IMR-90 (cell line): ENCODE measurements around the gene TDRD3. TPM values are rescaled to one million over a fixed set of nuclear protein-coding genes. Genes with fewer than 3 reads are reported as not detected.

Experiments
- ATAC-seq: fragments of 200-7000 bp; cut with Tn5 transposase; 2 replicates; pipeline ENCODE4 v1.9.1; 2020; ENCODE audit warnings: low read depth, mild to moderate bottlenecking, moderate library complexity
- BruUV-seq: library from RNA; stranded (reverse); fragments of 400-500 nt; replicated peaks from 2 replicates; lab custom pipeline; 2021; lab: Mats Ljungman, UMichigan
- CTCF ChIA-PET: fragments of 300-600 bp; formaldehyde crosslinking; extraction: SDS; loops from one replicate; lab custom pipeline; 2021; ENCODE audit warnings: antibody characterized with exemption; lab: Yijun Ruan, JAX
- POLR2A ChIA-PET: fragments of 300-600 bp; sonication (Branson Sonifier 250); formaldehyde crosslinking; loops from one replicate; lab custom pipeline; 2022; ENCODE audit warnings: antibody characterized with exemption; ENCODE audit not compliant: unreplicated experiment; lab: Charles Lee
- DNase-seq: peaks from one replicate; pipeline ENCODE4 v3.0.0; 2013
- H2AFZ ChIP-seq: replicated peaks from 2 replicates; pipeline ENCODE3; 2013; ENCODE audit warnings: low read length, mild to moderate bottlenecking; ENCODE audit not compliant: poor library complexity
- H2AK5ac ChIP-seq: 2 replicates; pipeline ENCODE4 v1.6.1; 2013; ENCODE audit warnings: low read depth, low read length, inconsistent platforms
- H2AK9ac ChIP-seq: replicated peaks from 2 replicates; pipeline ENCODE3; 2013; ENCODE audit warnings: mild to moderate bottlenecking, low read depth, low read length, moderate library complexity; ENCODE audit not compliant: poor library complexity
- H2BK120ac ChIP-seq: 2 replicates; pipeline ENCODE4 v1.6.1; 2013; ENCODE audit warnings: low read depth, low read length, inconsistent platforms
- H2BK15ac ChIP-seq: 3 replicates; pipeline ENCODE4 v1.6.1; 2013; ENCODE audit warnings: low read depth, low read length, inconsistent platforms
- H2BK20ac ChIP-seq: 2 replicates; pipeline ENCODE4 v1.6.1; 2013; ENCODE audit warnings: low read depth, mild to moderate bottlenecking, inconsistent platforms, low read length, moderate library complexity
- H2BK5ac ChIP-seq: 2 replicates; pipeline ENCODE4 v1.6.1; 2013; ENCODE audit warnings: mild to moderate bottlenecking, low read depth, low read length, inconsistent platforms; ENCODE audit not compliant: poor library complexity, severe bottlenecking
- H3K14ac ChIP-seq: replicated peaks from 2 replicates; pipeline ENCODE4 v1.6.1; 2013; ENCODE audit warnings: low read depth, low read length, inconsistent platforms
- H3K18ac ChIP-seq: 2 replicates; pipeline ENCODE4 v1.6.1; 2013; ENCODE audit warnings: low read depth, low read length, control low read depth
- H3K23ac ChIP-seq: 2 replicates; pipeline ENCODE4 v1.6.1; 2013; ENCODE audit warnings: low read depth, low read length, inconsistent platforms
- H3K27ac ChIP-seq: 2 replicates; pipeline ENCODE4 v1.5.1; 2013; ENCODE audit warnings: mild to moderate bottlenecking, control low read depth, low read length; ENCODE audit not compliant: insufficient read depth
- H3K27me3 ChIP-seq: 2 replicates; pipeline ENCODE4 v1.6.1; 2013; ENCODE audit warnings: low read length; ENCODE audit not compliant: control insufficient read depth, insufficient read depth
- H3K36me3 ChIP-seq: 2 replicates; pipeline ENCODE4 v1.6.1; 2013; ENCODE audit warnings: low read length, mixed read lengths; ENCODE audit not compliant: control insufficient read depth, insufficient read depth
- H3K4ac ChIP-seq: 2 replicates; pipeline ENCODE4 v1.6.1; 2013; ENCODE audit warnings: low read depth, low read length, inconsistent platforms
- H3K4me1 ChIP-seq: 2 replicates; pipeline ENCODE4 v1.6.1; 2013; ENCODE audit warnings: low read length, mixed read lengths; ENCODE audit not compliant: control insufficient read depth, insufficient read depth
- H3K4me2 ChIP-seq: 2 replicates; pipeline ENCODE4 v1.6.1; 2013; ENCODE audit warnings: low read depth, mild to moderate bottlenecking, control low read depth, low read length, moderate library complexity
- H3K4me3 ChIP-seq: 2 replicates; pipeline ENCODE4 v1.5.1; 2013; ENCODE audit warnings: low read depth, mild to moderate bottlenecking, control low read depth, low read length, moderate library complexity; ENCODE audit not compliant: insufficient read depth
- H3K56ac ChIP-seq: 2 replicates; pipeline ENCODE4 v1.6.1; 2013; ENCODE audit warnings: low read length, inconsistent platforms; ENCODE audit not compliant: insufficient read depth; ENCODE audit errors: extremely low read depth
- H3K79me1 ChIP-seq, 2 experiments: 2 replicates each; pipeline ENCODE4 v1.6.1; 2013; ENCODE audit warnings: low read length in 2 of 2, inconsistent platforms in 1 of 2, low read depth in 1 of 2
- H3K9ac ChIP-seq: 2 replicates; pipeline ENCODE4 v1.6.1; 2013; ENCODE audit warnings: low read depth, low read length, control low read depth
- H3K9me1 ChIP-seq: 2 replicates; pipeline ENCODE4 v1.6.1; 2013; ENCODE audit warnings: low read length, inconsistent platforms; ENCODE audit not compliant: insufficient read depth
- H3K9me3 ChIP-seq: 2 replicates; pipeline ENCODE4 v1.6.1; 2013; ENCODE audit warnings: low read length; ENCODE audit not compliant: control insufficient read depth, insufficient read depth
- H4K20me1 ChIP-seq: 2 replicates; pipeline ENCODE4 v1.6.1; 2013; ENCODE audit warnings: low read length, inconsistent platforms; ENCODE audit not compliant: insufficient read depth
- H4K5ac ChIP-seq: 2 replicates; pipeline ENCODE4 v1.6.1; 2013; ENCODE audit warnings: mild to moderate bottlenecking, low read depth, low read length, control low read depth
- H4K8ac ChIP-seq, 2 experiments: 2 replicates each; pipeline ENCODE4 v1.6.1; 2013; ENCODE audit warnings: low read depth in 2 of 2, low read length in 2 of 2, control low read depth in 1 of 2, inconsistent platforms in 1 of 2
- H4K91ac ChIP-seq: 2 replicates; pipeline ENCODE4 v1.6.1; 2013; ENCODE audit warnings: low read depth, low read length, inconsistent platforms; ENCODE audit not compliant: insufficient read depth
- BHLHE40 ChIP-seq: fragments of 150-350 bp; IDR thresholded peaks from 2 replicates; pipeline ENCODE4 v1.6.1; 2016; ENCODE audit warnings: mild to moderate bottlenecking, low read depth, low read length
- CEBPB ChIP-seq: IDR thresholded peaks from 2 replicates; pipeline ENCODE4 v1.6.1; 2012; ENCODE audit warnings: low read depth, low read length, improper control_type of control experiment
- CHD1 ChIP-seq: IDR thresholded peaks from 2 replicates; pipeline ENCODE4 v1.6.1; 2012; ENCODE audit warnings: low read depth, low read length, improper control_type of control experiment
- FOS ChIP-seq: fragments of 150-350 bp; IDR thresholded peaks from 2 replicates; pipeline ENCODE4 v1.6.1; 2016; ENCODE audit warnings: low read depth, low read length
- MAFK ChIP-seq: IDR thresholded peaks from 2 replicates; pipeline ENCODE4 v1.6.1; 2012; ENCODE audit warnings: low read depth, low read length, improper control_type of control experiment
- MAZ ChIP-seq: IDR thresholded peaks from 2 replicates; pipeline ENCODE4 v1.6.1; 2012; ENCODE audit warnings: low read depth, mild to moderate bottlenecking, low read length, improper control_type of control experiment, moderate library complexity, borderline replicate concordance
- MXI1 ChIP-seq: IDR thresholded peaks from 2 replicates; pipeline ENCODE4 v1.6.1; 2012; ENCODE audit warnings: low read depth, mild to moderate bottlenecking, low read length, moderate library complexity, borderline replicate concordance
- NFE2L2 ChIP-seq: fragments of 150-350 bp; IDR thresholded peaks from 2 replicates; pipeline ENCODE4 v1.6.1; 2016; ENCODE audit warnings: low read depth, mild to moderate bottlenecking, low read length
- POLR2A ChIP-seq: IDR thresholded peaks from 2 replicates; pipeline ENCODE4 v1.6.1; 2012; ENCODE audit warnings: mild to moderate bottlenecking, low read depth, low read length
- RAD21 ChIP-seq: IDR thresholded peaks from 2 replicates; pipeline ENCODE4 v1.6.1; 2012; ENCODE audit warnings: low read length, improper control_type of control experiment
- RCOR1 ChIP-seq: IDR thresholded peaks from 2 replicates; pipeline ENCODE4 v1.6.1; 2012; ENCODE audit warnings: mild to moderate bottlenecking, low read length, improper control_type of control experiment; ENCODE audit not compliant: insufficient replicate concordance
- RFX5 ChIP-seq: IDR thresholded peaks from 2 replicates; pipeline ENCODE4 v1.8.0; 2012; ENCODE audit warnings: low read depth, mild to moderate bottlenecking, low read length, moderate library complexity
- SMC3 ChIP-seq: fragments of 150-350 bp; IDR thresholded peaks from 2 replicates; pipeline ENCODE4 v1.6.1; 2016; ENCODE audit warnings: low read depth, mild to moderate bottlenecking, antibody characterized with exemption, low read length, moderate library complexity
- USF2 ChIP-seq: fragments of 150-350 bp; IDR thresholded peaks from 2 replicates; pipeline ENCODE4 v1.6.1; 2017; ENCODE audit warnings: mild to moderate bottlenecking, antibody characterized with exemption, low read length, low read depth
- dilution Hi-C: fragments of 300-500 bp; cut with HindIII; formaldehyde crosslinking; loops from one replicate; pipeline ENCODE4 v1.14.3; 2018; ENCODE audit warnings: low sequenced_read_pairs; ENCODE audit not compliant: unreplicated experiment
- in situ Hi-C: fragments of 300-500 bp; cut with MboI; formaldehyde crosslinking; loops from 3 replicates; pipeline ENCODE4 v1.14.3; 2019; ENCODE audit warnings: low sequenced_read_pairs, inconsistent platforms, mixed read lengths
- intact Hi-C: fragments of 100-400 bp; cut with micrococcal nuclease; formaldehyde crosslinking; loops from 2 replicates; pipeline ENCODE4 v1.10.0; 2022
- polyA plus RNA-seq, 3 experiments: library from polyadenylated mRNA; depleted of rRNA; stranded (reverse); fragments of >200 nt; gene quantifications; 2 replicates each; pipeline ENCODE4 v1.2.3, GENCODE V29; 2012; ENCODE audit warnings: low replicate concordance in 1 of 3
- total RNA-seq: library from RNA; depleted of rRNA; stranded (reverse); fragments of >200 nt; gene quantifications from 2 replicates; pipeline ENCODE4 v1.2.3, GENCODE V29; 2012
- TF ChIP-seq, protein P1 (sequence below): fragments of 150-350 bp; IDR thresholded peaks from 2 replicates; pipeline ENCODE4 v1.6.1; 2016; ENCODE audit warnings: low read depth, mild to moderate bottlenecking, low read length, moderate library complexity, borderline replicate concordance
- TF ChIP-seq, protein P2 (sequence below): conservative IDR thresholded peaks from 2 replicates; pipeline ENCODE4 v1.5.1; 2012; ENCODE audit warnings: mild to moderate bottlenecking, low read depth, low read length, improper control_type of control experiment

TDRD3 gene
- total and polyA plus RNA-seq, 2 of the 4 experiments (the other 2 are of a cell fraction): 3.9 to 12.0 TPM

GRCh38 chr13:60352644-60353043 is 44.4 kb upstream of the TDRD3 start:
- dilution Hi-C loops (no loop called here), intact Hi-C loops (no loop called here), in situ Hi-C loops (no loop called here)
- Histone ChIP-seq H4K91ac (no peak overlapping the region), H2BK120ac (no peak overlapping the region), H4K5ac (no peak overlapping the region), H3K4me1 (no peaks in the 10 kb centered on the region), H3K14ac (no peak overlapping the region), H3K18ac (no peak overlapping the region), H3K4me2 (no peak overlapping the region), H3K4ac (no peak overlapping the region), H3K9me1 (no peaks in the 10 kb centered on the region), H2AK9ac (no peak overlapping the region), H3K27ac (no peak overlapping the region), H2BK5ac (no peak overlapping the region), H4K20me1 (no peaks in the 10 kb centered on the region), H3K23ac (no peak overlapping the region), H2BK15ac (no peak overlapping the region), H3K9me3 (no peaks in the 10 kb centered on the region), H2AK5ac (no peak overlapping the region), H4K8ac (no peak overlapping the region), H2AFZ (no peak overlapping the region), H3K4me3 (no peak overlapping the region), H3K9ac (no peak overlapping the region), H3K36me3 (no peaks in the 10 kb centered on the region), H3K56ac (no peak overlapping the region), H3K79me1 (no peaks in the 10 kb centered on the region), H3K27me3 (peaks cover 7% of the 10 kb centered on the region; the same call in 1 of the 2 replicates), H2BK20ac (no peak overlapping the region)
- ChIA-PET CTCF (no interaction called here), POLR2A (no interaction called here)
- ATAC-seq: no peak
- no TSS peak for BruUV-seq
- TF ChIP-seq USF2 (no peak), POLR2A (no peak), CEBPB (no peak), CHD1 (no peak), NFE2L2 (no peak), MAFK (no peak), MAZ (no peak), FOS (no peak), BHLHE40 (no peak), RAD21 (no peak), MXI1 (no peak), RCOR1 (no peak), RFX5 (no peak), SMC3 (no peak)
- TF ChIP-seq, protein P1, sequence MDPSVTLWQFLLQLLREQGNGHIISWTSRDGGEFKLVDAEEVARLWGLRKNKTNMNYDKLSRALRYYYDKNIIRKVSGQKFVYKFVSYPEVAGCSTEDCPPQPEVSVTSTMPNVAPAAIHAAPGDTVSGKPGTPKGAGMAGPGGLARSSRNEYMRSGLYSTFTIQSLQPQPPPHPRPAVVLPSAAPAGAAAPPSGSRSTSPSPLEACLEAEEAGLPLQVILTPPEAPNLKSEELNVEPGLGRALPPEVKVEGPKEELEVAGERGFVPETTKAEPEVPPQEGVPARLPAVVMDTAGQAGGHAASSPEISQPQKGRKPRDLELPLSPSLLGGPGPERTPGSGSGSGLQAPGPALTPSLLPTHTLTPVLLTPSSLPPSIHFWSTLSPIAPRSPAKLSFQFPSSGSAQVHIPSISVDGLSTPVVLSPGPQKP: no peak
- TF ChIP-seq, protein P2, sequence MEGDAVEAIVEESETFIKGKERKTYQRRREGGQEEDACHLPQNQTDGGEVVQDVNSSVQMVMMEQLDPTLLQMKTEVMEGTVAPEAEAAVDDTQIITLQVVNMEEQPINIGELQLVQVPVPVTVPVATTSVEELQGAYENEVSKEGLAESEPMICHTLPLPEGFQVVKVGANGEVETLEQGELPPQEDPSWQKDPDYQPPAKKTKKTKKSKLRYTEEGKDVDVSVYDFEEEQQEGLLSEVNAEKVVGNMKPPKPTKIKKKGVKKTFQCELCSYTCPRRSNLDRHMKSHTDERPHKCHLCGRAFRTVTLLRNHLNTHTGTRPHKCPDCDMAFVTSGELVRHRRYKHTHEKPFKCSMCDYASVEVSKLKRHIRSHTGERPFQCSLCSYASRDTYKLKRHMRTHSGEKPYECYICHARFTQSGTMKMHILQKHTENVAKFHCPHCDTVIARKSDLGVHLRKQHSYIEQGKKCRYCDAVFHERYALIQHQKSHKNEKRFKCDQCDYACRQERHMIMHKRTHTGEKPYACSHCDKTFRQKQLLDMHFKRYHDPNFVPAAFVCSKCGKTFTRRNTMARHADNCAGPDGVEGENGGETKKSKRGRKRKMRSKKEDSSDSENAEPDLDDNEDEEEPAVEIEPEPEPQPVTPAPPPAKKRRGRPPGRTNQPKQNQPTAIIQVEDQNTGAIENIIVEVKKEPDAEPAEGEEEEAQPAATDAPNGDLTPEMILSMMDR: no peak
- no peak for DNase-seq
